Skeletal muscle satellite cell (primary cell): ENCODE results near the gene SPSB2.

Source experiments
- H3K27me3 ChIP-seq: 2 replicates; pipeline ENCODE4 v1.7.0; 2013; ENCODE audit warnings: low read length; ENCODE audit not compliant: control insufficient read depth, insufficient read depth
- H3K36me3 ChIP-seq: 2 replicates; pipeline ENCODE4 v1.7.0; 2013; ENCODE audit warnings: mild to moderate bottlenecking, control low read depth, low read length; ENCODE audit not compliant: insufficient read depth
- H3K4me1 ChIP-seq: 2 replicates; pipeline ENCODE4 v1.7.0; 2013; ENCODE audit warnings: low read length; ENCODE audit not compliant: control insufficient read depth, insufficient read depth
- H3K4me2 ChIP-seq: 2 replicates; pipeline ENCODE4 v1.7.0; 2013; ENCODE audit warnings: mild to moderate bottlenecking, low read length
- H3K4me3 ChIP-seq: 2 replicates; pipeline ENCODE4 v1.7.0; 2013; ENCODE audit warnings: low read length
- H3K9ac ChIP-seq: 2 replicates; pipeline ENCODE4 v1.7.0; 2013; ENCODE audit warnings: mild to moderate bottlenecking, low read depth, low read length, moderate library complexity
- H3K9me3 ChIP-seq: replicated peaks from 2 replicates; pipeline ENCODE4 v1.7.0; 2013; ENCODE audit warnings: mild to moderate bottlenecking, control low read depth, low read length

The SPSB2 gene

DNA sequence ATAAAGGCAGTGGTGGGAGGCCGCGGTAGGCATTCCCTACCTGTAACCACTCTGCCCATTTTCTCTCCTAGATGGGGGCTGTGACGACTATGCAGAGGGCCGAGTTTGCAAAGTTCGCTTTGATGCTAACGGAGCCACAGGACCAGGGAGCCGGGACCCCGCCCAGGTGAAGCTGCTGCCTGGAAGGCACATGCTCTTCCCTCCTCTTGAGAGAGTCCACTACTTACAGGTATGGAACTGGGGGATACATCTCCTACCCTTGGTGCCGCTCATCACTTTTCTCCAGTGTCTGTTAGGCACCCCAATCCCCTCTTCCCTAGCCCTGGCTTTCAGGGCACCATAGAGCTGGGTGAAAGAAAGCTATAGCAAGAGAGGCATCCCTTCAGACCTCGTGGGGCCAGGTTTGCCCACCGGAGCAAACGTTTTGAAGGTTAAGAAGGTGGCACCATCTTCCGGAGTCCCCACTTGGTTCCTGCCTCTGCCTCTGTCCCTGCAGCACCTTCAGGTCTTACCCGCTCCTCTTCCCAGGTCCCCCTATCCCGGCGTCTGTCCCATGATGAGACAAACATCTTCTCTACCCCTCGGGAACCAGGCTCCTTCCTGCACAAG is 46.9 kb downstream of the SPSB2 start:
- no peak overlapping the region for H3K4me3 ChIP-seq
- no peak overlapping the region for H3K9ac ChIP-seq
- H3K4me2 ChIP-seq, result no peak overlapping the region
- peaks cover 22% of the 10 kb centered on the region for H3K27me3 ChIP-seq
- H3K36me3 ChIP-seq, result peaks cover 11% of the 10 kb centered on the region
- H3K4me1 ChIP-seq, result peaks cover 34% of the 10 kb centered on the region
- no peaks in the 10 kb centered on the region for H3K9me3 ChIP-seq

DNA sequence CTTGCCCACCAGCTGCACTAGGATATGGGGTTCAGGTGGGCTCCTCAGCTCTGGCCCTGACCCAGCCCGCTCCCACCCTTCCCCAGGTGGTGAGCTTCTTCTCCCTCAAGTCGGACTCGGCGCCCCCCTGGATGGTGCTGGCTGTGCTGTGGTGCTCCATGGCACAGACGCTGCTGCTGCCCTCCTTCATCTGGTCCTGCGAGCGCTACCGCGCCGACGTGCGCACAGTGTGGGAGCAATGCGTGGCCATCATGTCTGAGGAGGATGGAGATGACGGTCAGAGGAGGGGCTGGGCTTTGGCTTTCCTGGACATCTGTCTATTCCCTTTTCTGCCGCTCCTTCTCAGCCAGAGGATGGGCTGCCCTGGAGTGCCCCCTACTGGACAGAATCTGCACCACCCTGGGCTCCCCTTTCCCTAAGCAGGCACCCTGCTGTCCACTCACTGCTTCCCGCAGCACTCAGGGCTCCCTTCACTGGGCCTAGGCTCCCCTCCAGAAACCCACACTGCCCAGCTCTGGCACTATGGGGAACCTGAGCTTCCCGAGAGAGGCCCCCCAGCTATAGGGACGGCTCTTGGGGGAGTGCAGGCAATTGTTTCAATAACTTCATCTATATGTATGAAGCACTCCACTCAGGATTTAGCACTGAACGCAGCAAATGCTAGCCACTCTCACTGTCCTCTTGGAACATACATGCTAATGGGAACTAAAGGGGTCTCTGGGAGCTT is 47.5 kb downstream of the SPSB2 start:
- Histone ChIP-seq H3K36me3 (peaks cover 5% of the 10 kb centered on the region), H3K4me1 (peaks cover 38% of the 10 kb centered on the region), H3K27me3 (peaks cover 24% of the 10 kb centered on the region), H3K9me3 (no peaks in the 10 kb centered on the region), H3K9ac (peak overlapping the region; percentile 19), H3K4me3 (peak overlapping the region; percentile 61), H3K4me2 (peak overlapping the region; percentile 79)

DNA sequence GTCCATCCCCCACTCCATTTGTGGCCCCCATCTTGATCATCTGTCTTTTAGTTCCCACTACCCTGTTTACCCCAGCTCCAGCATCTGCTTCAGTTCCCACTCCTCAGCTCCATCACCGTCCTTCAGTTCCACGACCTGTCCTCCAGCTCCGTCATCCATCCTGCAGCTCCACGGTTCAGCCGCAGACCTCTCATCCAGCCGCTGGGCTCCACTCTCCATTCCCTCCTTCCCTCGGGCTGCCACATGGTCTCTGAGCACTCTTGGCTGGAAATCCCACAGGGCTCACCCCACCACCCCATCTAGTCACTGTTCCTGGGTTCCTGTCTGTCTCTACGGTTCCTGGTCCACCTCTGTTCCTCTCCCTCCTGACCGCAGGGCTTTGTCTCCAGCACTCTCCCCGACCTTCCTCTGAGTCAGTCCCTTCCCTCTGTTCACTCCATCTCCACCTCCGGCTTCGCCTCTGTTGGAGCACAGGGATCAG is 48.2 kb downstream of the SPSB2 start:
- peak overlapping the region; percentile 19 for H3K9ac ChIP-seq
- peaks cover 41% of the 10 kb centered on the region for H3K4me1 ChIP-seq
- no peaks in the 10 kb centered on the region for H3K9me3 ChIP-seq
- peak overlapping the region; percentile 61 for H3K4me3 ChIP-seq
- no peaks in the 10 kb centered on the region for H3K36me3 ChIP-seq
- H3K27me3 ChIP-seq, result peaks cover 24% of the 10 kb centered on the region
- H3K4me2 ChIP-seq, result peak overlapping the region; percentile 79

DNA sequence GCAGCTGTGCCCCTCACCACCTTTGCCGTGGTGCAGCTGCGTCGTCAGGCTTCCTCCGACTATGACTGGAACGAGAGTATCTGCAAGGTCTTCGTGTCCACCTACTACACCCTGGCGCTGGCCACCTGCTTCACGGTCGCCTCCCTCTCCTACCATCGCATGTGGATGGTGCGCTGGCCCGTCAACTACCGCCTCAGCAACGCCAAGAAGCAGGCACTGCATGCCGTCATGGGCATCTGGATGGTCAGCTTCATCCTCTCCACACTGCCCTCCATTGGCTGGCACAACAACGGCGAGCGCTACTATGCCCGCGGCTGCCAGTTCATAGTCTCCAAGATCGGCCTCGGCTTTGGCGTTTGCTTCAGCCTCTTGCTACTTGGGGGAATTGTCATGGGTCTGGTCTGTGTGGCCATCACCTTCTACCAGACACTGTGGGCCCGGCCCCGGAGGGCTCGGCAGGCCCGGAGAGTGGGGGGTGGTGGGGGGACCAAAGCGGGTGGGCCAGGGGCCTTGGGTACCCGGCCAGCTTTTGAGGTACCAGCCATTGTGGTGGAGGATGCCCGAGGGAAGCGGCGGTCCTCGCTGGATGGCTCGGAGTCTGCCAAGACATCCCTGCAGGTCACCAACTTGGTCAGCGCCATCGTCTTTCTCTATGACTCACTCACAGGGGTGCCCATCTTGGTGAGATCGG is 48.9 kb downstream of the SPSB2 start:
- Histone ChIP-seq H3K9me3 (no peaks in the 10 kb centered on the region), H3K36me3 (no peaks in the 10 kb centered on the region), H3K9ac (no peak overlapping the region), H3K4me2 (no peak overlapping the region), H3K4me1 (peaks cover 42% of the 10 kb centered on the region), H3K27me3 (peaks cover 24% of the 10 kb centered on the region), H3K4me3 (no peak overlapping the region)

DNA sequence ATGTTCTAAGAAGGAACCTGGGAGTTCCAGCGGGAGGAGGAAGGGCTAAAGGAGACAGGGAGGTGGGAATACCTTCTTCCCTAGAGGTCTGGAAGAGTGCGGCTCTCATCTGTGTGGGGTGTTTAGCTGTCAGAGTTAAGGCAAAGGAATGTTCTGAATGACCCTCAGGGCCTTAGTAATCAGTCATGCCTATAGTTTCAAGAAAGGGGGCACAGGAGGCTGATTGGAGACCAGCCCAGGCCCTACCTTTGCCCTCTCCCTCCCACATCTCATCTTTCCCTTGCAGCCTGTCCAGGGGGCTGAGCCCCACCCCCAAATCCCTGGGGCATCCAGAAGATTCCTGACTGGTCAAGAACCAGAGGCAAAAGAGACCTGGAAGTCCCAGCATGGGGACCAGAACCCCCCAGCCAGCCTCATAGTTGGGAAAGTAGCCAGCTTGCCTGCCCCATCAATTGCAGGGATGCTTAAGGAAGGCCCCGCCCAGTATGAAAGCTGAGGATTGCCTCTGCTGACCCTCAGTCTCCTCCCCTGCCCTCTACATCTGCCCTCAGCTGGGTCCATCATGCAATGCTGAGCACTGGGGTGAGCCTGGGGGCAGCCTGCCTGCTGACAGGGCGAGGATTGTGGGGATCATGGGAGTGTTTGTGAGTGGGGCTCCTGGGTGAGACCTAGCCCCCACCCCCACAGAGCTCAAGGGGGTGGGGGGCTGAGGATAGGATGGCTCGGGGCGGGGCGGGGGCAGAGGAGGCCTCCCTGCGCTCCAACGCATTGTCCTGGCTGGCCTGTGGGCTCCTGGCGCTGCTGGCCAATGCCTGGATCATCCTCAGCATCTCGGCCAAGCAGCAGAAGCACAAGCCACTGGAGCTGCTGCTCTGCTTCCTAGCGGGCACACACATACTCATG is 49.7 kb downstream of the SPSB2 start:
- H3K4me1 ChIP-seq, result peaks cover 42% of the 10 kb centered on the region
- H3K4me2 ChIP-seq, result no peak overlapping the region
- H3K4me3 ChIP-seq, result no peak overlapping the region
- H3K27me3 ChIP-seq, result peaks cover 24% of the 10 kb centered on the region
- no peaks in the 10 kb centered on the region for H3K9me3 ChIP-seq
- no peak overlapping the region for H3K9ac ChIP-seq
- H3K36me3 ChIP-seq, result no peaks in the 10 kb centered on the region

DNA sequence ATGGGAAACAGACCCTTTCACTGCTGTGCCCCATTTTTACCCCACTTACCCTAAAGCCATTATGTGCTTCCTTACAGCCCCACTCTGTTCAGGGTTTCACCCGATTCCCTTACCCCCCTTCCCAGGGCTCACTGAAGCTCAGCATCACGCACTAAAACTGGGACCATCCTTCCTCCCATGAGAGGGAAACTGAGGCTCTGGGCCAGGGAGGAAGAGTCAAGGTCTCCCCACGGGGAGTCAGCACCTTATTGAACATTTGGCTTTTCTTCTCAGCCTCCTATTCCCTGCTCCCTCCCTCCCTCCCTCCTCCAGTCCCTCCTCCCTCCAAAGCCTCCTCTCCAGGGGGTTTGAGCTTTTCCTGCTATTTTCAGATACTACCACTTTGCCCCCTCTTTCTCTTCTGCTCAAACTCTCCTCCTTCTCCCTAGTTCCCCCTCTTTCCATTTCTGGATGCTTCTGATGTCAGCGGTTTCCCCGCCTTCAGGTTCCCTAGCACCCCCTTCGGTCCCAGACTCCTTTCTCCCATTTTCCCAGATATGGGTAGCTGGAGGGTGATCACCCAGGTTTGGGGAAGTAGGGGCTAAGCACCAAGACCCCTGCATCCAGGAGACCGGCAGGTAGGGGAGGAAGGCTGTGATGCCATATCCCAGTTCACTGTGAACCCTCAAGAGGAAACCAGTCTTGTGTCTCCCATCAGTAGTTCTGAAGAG is 50.5 kb downstream of the SPSB2 start:
- H3K4me1 ChIP-seq, result peaks cover 41% of the 10 kb centered on the region
- no peak overlapping the region for H3K4me3 ChIP-seq
- H3K9me3 ChIP-seq, result no peaks in the 10 kb centered on the region
- no peaks in the 10 kb centered on the region for H3K36me3 ChIP-seq
- H3K9ac ChIP-seq, result no peak overlapping the region
- no peak overlapping the region for H3K4me2 ChIP-seq
- H3K27me3 ChIP-seq, result peaks cover 24% of the 10 kb centered on the region

DNA sequence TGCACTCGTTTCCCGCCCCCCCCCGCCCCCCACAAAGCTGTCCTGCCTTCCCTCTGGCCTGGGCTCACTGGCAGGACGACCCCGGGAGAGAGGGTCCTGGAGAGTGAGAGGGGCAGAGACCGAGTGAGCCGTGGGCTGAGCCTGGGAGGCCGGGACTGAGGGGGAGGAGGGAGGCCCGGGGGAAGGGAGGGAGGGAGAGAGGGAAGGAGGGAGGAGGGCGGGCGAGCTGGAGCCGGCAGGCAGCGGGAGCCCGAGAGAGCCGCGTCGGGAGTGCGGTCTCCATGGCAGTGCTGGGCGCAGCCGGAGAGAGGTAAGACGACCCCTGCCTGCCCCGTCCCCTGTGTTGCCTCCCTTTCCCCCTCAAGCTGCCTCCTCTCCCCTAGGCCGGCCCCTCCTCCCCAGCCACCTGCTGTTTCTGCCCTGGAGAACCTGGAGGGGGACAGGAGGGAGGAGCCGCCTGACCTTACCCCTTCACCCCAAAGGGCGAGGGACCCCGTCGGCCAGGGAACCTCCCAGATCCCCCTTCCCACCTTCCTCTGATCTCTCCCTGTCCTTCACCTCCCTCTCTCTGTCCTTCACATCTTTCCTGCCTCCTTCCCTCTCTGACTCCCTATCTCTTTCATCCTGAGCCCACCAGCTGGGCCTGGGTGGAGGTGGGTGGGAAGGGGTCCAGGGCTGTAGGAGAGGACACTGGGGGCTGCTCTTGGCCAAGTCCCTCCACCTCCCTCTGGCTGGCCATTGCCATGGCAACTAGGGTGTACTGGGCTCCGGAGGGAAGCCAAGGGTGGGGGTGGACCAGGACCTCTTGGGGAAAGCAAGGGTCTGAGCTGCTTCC is 51.3 kb downstream of the SPSB2 start, which contains the start of gene GPR162:
Gene GPR162 (plus strand): TSS at position 231 of the 835 bp plus-strand sequence. CDS start 2,078 bp downstream, outside the sequence.
- Histone ChIP-seq H3K4me1 (peaks cover 34% of the 10 kb centered on the region), H3K4me3 (peak within 1 kb of the TSS; percentile 60), H3K9me3 (no peaks in the 10 kb centered on the region), H3K4me2 (peak within 1 kb of the TSS; percentile 80), H3K27me3 (peaks cover 24% of the 10 kb centered on the region), H3K36me3 (no peaks in the 10 kb centered on the region), H3K9ac (no peak within 1 kb of the TSS)
